ENCODE data around the gene OTOGL.
"Not testable (repeated sequence)": the region's sequence is repeated elsewhere in the genome, so short reads cannot be mapped to it uniquely, and the experiment has no call there.

Gene OTOGL

DNA sequence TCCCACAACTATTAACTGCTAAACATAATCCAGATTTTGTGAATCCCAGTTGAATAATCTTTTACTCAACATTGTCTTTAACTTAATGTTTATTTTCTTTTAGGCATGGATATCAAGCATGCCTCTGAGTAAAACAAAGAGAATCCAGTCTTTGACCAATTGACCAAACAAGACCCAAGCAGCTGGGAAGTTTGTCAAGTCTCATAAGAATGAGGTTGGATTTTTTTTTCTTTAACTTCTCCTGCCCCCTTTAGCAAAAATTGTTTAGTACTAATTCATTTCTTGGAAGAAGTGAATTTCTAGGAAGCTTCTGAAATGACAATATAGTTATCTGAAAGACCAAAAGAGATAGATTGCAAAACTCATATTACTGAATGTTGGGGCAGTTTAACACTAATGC is 89.9 kb downstream of the OTOGL start:
- no peak for DNase-seq

DNA sequence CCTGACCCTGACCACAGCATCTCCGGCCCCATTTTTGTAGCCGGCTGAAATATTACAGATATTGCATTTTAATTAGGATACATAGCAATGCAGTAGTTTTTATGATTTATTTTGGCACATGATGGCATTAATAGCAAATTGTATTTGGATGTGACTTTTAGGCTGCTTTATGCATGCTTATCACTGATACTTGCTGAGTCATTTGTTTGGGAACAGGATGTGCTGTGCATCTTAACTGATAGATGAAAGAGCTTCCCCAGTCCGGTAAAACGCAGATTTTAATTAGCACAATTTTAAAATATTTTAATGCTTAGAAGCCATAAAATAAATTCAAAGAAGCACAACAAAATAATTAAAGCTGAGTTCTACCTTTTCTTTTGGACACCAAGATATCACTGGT is 90.7 kb downstream of the OTOGL start:
- no peak for DNase-seq

DNA sequence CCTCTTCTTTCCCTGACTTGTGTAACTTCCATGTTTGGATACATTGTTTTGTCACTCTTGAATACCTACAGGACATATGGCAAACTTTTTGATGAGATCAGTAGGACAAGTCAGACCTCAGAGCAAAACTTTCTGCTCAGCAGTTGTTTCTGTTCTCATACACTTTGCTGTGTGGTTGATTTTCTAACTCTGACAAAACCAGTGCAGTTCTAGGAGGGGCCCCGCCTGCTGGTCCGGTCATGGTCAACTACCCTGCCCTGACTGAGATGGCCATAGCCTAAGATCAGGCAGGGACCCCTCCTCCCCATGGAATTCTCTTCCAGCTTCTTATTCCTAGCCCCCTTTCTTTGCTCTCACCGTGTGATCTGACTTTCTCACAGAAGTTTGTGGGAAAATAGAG is 92.8 kb downstream of the OTOGL start:
- DNase-seq = no peak

DNA sequence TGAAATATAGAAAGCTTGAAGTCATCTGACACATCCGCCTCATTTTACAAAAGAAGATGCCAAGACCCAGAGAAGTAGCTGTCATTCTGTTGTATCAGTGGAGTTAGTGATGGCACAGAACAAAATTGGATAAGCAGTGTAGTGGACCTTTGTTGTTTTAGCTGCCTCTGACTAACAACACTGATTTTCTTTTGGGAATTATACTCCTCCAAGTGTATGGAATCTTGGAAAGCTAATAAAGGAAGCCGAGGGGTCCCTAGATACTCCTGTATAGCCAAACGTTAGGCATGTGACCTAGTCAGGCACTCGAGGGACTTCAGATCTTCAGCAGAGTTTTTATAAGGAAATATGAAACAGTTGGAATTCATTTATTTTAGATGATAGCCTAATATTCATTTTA is 94.5 kb downstream of the OTOGL start:
- DNase-seq = no peak

DNA sequence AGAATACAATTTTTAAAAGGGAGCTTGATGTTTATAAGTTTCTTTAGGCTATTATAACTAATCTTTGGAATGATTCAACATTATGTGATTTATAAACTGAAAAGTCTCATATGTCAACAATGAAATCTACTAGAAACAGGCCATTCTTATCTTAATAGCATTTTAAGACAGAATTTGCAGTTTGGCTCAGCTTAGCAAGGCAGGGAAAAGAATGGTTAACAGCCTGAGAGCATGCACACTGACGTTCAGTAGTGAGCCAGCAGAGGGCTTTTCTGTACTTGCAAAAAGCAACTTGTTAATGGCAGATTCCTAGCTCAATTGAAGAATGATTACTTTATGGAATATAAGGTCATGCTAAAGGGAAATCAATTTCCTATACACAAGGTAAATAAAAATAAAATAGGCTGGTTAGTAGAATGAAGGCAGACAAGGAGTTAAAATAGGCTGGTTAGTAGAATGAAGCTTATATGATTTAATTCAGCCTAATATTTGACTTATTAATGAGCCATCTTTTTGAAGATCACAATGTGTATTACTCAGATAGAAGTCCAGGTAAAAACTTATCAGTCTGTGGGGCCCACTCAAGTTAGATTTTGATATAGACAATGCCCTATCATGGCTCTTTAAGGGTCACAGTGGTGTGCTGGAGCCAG is 95.9 kb downstream of the OTOGL start:
- no peak for DNase-seq

DNA sequence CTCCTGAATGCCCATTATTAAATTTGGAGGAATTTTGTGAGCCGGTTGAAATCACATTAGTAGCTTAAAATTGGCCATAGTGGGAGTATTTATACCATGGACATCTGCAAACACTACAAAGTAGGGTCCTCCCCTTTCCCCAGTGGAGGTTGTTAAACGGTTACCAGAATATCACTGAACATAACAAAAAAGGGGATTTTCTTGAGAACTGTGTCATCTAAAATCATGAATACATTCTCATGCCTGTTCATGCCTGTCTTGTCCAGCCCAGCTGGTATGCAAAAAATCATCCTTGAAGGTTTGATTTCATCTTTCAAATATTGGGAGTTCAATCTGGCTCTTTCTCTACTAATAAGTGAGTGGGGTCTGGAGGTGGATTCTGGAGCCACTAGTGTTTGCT is 96.4 kb downstream of the OTOGL start:
- DNase-seq = no peak

DNA sequence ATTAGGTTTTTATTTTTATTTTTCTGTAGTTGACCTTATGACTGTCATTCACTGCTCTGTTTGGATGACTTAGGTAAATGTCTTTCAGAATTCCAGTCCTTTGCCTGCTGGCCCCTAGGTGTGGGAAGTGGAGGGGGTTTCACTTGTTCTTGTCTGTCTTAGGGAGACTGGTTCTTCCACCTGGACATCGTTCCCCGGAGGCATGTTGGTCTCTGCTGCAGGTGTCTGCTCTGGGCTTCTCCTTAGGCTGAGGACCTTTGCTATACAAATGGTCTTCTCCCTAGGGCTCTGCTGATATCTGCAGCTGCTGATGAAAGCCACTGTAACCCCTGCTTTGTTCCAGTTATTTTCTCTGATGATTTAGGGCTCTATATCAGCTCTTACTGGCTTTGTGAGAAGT is 97.1 kb downstream of the OTOGL start:
- no peak for DNase-seq

DNA sequence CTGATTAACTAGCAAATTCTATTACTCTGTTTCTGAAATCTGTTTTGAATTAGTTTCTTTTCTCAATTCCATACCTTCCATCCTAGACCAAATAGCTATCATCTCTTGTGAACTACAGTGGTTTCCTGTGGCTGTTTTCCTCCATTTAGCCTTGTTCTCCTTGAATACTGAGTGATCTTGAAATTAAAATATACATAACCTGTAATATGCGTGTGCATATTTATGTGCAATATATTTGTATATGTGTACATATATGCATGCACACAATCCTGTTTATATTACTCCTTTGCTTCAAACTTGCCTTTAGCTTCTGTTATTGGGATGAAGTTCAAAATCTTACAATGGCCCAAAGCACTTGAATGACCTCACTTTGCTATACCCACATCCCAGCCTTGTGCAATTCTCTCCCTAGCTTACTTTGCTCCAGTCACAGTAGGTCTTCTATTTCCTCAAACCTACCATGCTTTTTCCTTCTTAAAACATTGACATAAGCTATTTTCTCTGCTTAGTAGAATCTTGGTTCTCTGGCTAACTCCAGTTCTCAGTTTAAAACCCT is 99.5 kb downstream of the OTOGL start:
- DNase-seq = no peak

DNA sequence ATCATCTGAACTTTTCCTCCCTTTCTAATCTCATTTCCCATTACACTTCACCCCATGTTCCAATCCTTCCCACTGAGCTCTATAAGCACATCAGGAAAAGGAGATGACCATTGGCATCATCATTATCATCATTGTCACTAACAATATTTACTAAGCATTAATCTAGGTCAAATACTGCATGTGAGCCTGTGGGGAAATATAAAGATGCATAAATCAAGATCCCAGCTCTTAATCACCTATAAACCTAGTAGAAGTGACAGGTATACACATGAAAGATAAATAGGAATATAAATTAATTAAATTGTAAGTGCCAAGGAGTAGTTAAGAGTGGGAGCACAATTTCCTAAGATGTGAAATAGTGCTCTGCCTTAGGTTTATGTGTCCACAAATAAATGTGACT is 100.6 kb downstream of the OTOGL start:
- DNase-seq = no peak

DNA sequence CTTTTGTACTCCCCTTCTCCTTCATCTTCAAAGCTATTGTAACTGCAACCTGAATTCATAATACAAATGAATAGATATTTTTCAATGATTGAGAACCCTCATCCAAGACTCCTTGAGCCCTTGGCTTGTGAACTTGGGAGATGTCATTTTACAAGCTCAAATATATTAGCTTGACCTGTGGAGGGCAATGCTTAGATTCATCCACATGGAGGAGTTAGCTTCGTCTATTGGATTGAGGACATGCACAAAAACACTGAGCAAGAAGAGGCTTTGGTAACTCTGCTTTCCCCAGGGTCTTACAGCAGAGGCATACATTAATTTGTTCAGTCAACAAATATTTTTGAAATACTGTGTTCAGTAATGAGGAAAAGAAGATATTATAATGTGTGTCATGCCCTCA is 101.1 kb downstream of the OTOGL start:
- DNase-seq = no peak

DNA sequence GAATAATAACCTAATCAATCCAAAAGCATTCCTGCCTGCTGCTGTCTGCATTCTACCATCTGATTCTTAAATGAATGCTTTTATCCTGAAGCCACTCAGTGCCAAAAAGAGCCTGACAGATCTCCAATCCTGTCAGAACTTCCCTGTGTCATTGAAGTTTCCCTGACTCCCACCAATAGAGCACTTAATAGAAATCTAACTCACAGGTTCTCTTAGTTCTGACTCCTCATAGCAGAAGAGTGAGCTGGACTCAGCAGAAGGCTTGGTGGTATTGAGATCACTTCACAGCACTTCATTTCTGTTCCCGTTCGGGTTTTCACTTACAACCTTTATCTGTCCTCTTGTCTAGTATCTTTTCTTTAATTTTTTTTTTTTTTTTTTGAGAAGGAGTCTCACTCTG is 102.6 kb downstream of the OTOGL start:
- no peak for DNase-seq

DNA sequence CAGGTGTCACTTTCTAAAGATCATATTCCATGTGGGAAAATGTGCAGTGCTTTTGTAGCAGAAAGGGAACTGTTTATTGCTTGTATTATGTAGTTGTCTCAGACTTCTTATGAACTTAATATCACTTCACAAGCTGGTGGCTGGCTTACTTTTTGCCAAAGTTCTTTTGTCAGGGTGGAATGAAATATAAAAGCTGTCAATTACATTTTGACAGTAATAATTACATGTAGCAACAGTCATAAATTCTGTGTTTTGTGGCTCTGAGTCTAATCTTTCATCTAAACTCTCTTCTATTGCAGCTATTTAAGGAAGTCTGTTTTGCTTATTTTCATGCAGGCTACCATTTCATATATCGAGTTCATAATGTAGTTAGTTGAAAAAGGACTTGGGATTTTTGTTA is 106.6 kb downstream of the OTOGL start:
- no peak for DNase-seq

DNA sequence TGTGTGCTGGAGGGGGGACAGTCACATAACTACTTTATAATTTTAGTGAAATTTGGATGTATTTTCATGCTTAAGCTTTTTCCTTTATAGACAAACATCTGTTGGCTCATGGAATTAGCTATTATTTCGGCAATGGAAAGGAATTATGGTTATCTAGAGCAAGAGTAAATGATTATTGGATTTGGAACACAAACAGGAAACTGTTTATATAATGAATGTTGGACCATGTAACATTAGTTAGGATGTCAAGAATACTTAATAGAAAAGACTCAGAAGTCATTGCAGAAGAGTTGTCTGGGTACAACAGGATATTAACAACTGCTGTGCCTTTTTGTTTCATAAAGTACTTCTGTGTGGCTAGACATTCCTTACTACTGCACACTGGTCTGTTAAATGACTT is 108.7 kb downstream of the OTOGL start:
- DNase-seq = no peak

DNA sequence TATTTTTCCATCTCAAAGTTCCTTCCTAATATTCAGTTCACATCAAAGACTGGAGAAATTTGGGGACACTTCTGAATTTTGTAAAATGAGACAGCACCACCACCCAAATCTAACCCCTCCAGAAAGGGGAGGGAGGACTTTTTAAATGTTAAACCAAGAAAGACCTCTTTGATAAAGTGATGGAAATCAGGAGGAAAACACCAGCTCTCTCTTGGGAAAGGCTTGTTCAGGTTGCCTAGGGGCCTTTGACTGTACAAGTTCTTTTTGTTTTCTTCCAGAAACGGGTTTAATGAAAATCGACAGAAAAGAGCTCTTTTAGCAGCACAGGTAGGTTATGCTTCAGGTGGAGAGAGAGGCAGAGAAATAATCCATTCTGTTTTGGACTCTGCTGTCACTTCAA is 112.3 kb downstream of the OTOGL start:
- no peak for DNase-seq

DNA sequence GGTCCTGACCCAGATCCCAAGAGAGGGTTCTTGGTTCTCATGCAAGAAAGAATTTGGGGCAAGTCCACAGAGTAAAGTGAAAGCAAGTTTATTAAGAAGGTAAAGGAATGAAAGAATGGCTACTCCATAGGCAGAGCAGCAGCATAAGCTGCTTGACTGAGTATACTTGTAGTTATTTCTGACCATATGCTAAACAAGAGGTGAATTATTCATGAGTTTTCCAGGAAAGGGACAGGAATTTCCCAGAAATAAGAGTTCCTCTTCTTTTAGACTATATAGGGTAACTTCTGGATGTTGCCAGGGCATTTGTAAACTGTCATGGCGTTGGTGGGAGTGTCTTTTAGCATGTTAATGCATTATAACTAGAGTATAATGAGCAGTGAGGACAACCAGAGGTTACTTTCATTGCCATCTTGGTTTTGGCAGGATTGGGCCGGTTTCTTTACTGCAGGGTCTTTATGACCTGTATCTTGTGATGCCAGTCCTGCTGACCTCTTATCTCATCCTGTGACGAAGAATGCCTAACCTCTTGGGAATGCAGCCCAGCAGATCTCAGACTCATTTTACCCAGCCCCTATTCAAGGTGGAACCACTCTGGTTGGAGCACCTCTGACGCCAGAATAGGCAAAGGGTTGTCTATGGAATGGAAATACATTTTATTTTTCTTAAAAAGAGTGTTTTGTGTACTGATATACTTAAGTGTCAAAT is 113.8 kb downstream of the OTOGL start:
- DNase-seq = no peak

DNA sequence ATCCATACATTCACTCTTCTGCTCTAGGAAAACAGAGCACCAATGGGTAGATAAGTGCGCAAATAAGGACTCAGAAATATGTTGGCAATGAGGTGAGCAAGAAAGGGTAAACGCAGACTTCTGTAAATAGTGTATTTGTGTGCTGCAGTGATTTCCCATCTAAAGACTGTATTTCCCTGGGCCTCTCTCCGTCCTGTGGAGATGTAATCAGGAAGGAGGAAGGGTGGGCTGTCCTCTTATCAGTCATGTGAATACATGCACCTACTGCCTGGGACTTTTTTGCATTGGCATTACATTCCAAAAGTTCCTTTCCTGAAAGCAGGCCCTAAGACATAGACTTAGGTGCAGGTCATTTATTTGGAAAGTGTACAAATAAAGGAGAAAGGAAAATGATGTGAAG is 114.5 kb downstream of the OTOGL start:
- DNase-seq = no peak

DNA sequence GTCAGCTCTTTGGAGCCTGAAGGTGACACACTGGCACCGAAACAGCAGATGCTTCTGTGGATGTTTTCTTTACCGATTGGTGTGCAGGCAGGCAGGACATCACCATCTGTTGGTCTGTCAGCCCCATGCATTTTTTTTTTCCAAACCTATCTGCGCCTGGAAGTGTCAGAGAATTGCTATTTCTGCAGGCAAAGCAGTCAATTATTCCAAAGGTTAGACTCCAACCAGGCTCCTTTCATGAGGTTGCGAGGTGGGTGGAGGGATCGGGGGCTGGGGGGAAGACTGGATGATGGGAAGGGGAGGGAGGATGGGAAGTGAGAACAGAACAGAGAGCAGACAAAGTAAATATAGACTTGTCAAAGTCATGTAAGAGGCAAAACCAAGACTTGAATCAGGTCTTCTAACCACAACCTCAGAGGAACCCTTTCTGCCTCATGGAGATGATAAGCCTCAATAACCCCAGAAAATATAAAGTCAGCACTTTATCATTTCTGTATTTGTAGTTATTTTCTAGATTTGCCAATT is 117.7 kb downstream of the OTOGL start:
- no peak for DNase-seq

DNA sequence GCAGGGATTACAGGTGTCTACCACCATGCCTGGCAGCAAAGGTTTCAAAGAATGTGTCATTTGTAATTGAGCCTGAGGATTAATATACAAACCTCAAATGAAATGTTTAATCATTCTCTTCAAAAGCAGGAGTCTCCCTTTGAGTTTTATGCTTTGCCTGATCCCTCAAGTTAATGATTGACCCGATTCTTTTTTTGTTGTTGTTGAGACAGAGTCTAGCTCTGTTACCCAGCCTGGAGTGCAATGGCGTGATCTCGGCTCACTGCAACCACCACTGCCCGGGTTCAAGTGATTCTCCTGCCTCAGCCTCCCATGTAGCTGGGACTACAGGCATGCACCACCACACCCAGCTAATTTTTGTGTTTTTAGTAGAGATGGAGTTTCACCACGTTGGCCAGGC is 119.6 kb downstream of the OTOGL start:
- not testable (repeated sequence) for DNase-seq

DNA sequence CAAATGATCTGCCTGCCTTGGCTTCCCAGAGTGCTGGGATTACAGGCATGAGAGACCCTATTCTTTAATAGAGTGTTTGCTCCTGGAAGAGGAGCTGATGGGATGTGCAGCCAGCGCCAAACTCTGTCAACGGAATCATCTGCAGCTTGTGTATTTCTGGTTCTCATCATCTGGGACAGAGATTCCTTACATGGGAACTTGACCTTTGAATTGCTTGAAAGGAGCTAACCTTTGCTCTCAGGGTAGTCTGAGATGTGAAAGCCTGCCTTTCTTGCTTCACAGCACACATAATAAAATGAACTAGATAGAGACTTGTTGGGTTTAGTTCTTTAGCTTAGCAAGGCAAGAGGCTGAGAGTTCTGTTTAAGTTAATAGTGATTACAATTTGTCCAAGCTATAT is 120.0 kb downstream of the OTOGL start:
- DNase-seq = no peak

DNA sequence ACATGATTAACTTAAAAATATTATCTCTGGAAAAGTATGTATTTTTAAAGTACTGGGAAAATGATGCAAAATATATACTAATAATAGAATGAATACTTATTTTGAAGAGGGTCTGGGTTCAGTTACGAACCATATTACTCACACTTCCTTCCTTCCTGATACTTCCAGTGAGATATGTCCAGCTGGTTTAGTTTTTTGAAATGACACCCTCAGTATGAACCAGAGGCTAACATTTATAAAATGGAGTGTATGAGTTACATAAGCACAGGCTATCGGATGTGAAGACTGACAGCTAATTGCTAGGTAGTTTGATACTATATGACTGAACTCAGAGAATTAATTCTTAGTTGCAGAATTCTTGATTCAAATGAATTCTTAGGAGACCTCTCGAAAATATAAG is 122.9 kb downstream of the OTOGL start:
- no peak for DNase-seq

DNA sequence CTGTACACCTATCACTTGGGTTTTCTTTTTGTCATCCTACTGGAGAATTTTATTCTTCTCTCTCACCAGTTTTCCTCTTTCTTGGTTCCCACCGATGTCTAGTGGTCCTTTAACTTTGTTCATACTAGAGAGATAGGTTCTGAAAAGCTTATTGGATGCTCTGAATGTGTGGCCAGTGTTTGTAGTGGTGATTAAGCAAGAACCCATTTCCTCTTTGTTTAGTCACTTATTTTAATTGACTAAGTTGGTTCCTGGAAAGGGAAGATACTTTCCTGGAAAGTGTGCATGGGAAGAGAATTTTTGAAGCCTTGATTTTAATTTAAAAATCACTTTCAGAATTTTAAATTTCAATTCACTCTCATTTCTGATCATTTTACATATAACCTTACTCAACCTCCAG is 127.2 kb downstream of the OTOGL start:
- no peak for DNase-seq

DNA sequence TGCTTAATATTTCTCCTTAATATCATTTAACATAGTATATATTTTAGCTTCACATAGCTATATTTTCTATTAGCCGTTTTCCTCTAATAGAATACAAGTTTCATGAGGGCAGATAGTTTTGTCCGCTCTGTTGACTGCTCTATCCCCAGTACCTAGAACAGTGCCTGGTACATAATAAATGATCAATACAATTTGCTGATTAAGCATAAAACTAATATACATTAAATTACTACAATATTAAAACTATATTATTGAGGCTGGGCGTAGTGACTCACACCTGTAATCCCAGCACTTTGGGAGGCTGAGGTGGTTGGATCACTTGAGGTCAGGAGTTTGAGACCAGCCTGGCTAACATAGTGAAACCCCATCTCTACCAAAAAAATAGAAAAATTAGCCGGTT is 128.6 kb downstream of the OTOGL start:
- DNase-seq = not testable (repeated sequence)

DNA sequence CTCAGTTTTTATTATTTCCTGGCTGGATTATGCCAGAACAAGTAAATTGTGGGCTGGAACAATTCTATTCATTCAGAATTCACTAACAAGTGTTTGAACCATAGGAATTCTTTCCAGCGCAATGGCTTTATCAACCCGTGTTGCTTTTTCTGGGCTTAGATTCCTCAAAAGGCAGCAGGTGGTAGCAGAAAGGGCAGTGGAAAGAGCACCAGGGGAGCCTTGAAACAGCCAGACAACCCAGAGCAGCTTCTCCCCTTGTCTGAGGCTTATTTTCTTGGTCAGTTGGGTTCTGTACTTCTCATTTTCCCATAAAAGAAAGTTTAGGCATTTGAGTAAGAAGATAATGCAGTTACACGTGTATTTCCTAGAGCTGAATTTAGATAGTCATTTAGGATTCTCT is 130.7 kb downstream of the OTOGL start:
- no peak for DNase-seq

DNA sequence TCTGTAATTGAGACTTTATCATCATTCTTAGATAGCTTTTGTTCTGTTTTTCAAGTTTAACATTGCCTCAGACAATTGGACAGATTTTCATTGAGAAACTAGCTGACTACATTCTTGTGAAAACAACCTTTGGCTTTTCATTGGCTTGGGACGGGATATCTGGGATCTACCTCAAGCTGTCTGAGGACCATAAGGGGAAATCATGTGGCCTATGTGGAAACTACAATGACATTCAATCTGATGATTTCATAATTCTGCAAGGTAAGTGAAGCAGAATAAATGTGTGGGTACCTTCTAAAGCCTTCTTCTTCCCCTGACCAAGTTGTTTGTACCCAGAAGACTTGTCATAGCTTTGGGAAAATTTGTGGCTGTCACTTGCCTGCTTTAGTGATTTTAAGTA is 133.5 kb downstream of the OTOGL start:
- no peak for DNase-seq

DNA sequence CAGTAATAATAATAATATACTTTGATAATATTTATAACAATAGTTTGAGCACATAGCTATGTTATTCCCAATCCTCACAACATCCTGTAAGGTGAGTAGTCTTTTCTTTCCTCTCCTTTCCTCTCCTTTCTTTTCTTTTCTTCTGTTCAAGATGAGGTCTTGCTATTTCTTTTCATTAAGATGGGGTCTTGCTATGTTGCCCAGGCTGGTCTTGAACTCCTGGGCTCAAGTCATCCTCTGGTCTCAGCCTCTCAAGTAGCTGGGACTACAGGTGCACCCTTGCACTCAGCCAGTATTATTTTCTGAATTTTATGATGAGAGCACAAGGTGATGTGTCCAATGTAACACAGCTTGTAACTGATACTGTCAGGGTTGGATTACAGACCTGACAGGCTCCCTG is 134.6 kb downstream of the OTOGL start:
- no peak for DNase-seq

All from stimulated activated CD4-positive, alpha-beta T cell treated with anti-CD3 and anti-CD28 coated beads, Interleukin-4, amount 100 ng/mL, for 24 hours (primary cell).